H1 (cell line): ENCODE results near the gene SORD. TPM values are rescaled to one million over a fixed set of nuclear protein-coding genes. Genes with fewer than 3 reads are reported as not detected.

Experiments
- CTCF ChIA-PET: fragments of 300-600 bp; sonication (Branson Sonifier 250); formaldehyde crosslinking; loops from one replicate; lab custom pipeline; 2021; ENCODE audit not compliant: partially characterized antibody; lab: Charles Lee
- POLR2A ChIA-PET: fragments of 300-600 bp; sonication (Branson Sonifier 250); formaldehyde crosslinking; loops from one replicate; lab custom pipeline; 2021; ENCODE audit warnings: inconsistent platforms; ENCODE audit not compliant: partially characterized antibody; lab: Charles Lee
- DNase-seq, 2 experiments: peaks; one replicate each; pipeline versions ENCODE4 v3.0.0 to v3.0.0-alpha.2; 2010 to 2022; ENCODE audit warnings: low spot score in 2 of 2, low read depth in 1 of 2, mixed read lengths in 1 of 2
- FAIRE-seq: peaks from 2 replicates; lab custom pipeline; 2011; peaks lifted over from hg19 to GRCh38; lab: Jason Lieb, UNC
- H2AFZ ChIP-seq: 2 replicates; pipeline ENCODE4 v1.8.1; 2012; ENCODE audit warnings: low read length, inconsistent platforms
- H2AK5ac ChIP-seq: 2 replicates; pipeline ENCODE4 v1.6.1; 2013; ENCODE audit warnings: low read depth, low read length
- H2BK120ac ChIP-seq: replicated peaks from 2 replicates; pipeline ENCODE3; 2013; ENCODE audit warnings: low read depth, low read length, inconsistent platforms
- H2BK12ac ChIP-seq: 2 replicates; pipeline ENCODE4 v1.6.1; 2013; ENCODE audit warnings: low read depth, low read length
- H2BK15ac ChIP-seq: 2 replicates; pipeline ENCODE4 v1.6.1; 2013; ENCODE audit warnings: low read length
- H2BK20ac ChIP-seq: 2 replicates; pipeline ENCODE4 v1.6.1; 2013; ENCODE audit warnings: low read length
- H2BK5ac ChIP-seq: 2 replicates; pipeline ENCODE4 v1.6.1; 2013; ENCODE audit warnings: low read depth, low read length
- H3K14ac ChIP-seq: 2 replicates; pipeline ENCODE4 v1.6.1; 2013; ENCODE audit warnings: inconsistent platforms; ENCODE audit not compliant: insufficient read length
- H3K18ac ChIP-seq: 2 replicates; pipeline ENCODE4 v1.6.1; 2013; ENCODE audit warnings: low read length; ENCODE audit errors: extremely low read depth
- H3K23ac ChIP-seq: 2 replicates; pipeline ENCODE4 v1.6.1; 2013; ENCODE audit warnings: inconsistent platforms; ENCODE audit not compliant: insufficient read length
- H3K23me2 ChIP-seq: 2 replicates; pipeline ENCODE4 v1.6.1; 2013; ENCODE audit warnings: low read depth, low read length
- H3K27ac ChIP-seq: 2 replicates; pipeline ENCODE4 v1.6.1; 2011; ENCODE audit warnings: low read depth, low read length, inconsistent platforms
- H3K27me3 ChIP-seq, 4 experiments: replicated peaks in 1 of 4; 1 replicate in 1 of 4; 2 replicates in 3 of 4; pipeline versions ENCODE4 v1.6.1 to v1.8.1; 2011 to 2013; ENCODE audit warnings: low read length in 3 of 4, mild to moderate bottlenecking in 3 of 4, inconsistent platforms in 2 of 4, mixed read lengths in 2 of 4, moderate library complexity in 1 of 4; ENCODE audit not compliant: control insufficient read depth in 3 of 4, insufficient read depth in 3 of 4; ENCODE audit errors: extremely low read depth in 1 of 4
- H3K36me3 ChIP-seq, 4 experiments: 2 replicates each; pipeline versions ENCODE4 v1.6.1 to v1.8.1; 2011 to 2013; ENCODE audit warnings: mild to moderate bottlenecking in 4 of 4, low read length in 3 of 4, moderate library complexity in 2 of 4, control low read depth in 1 of 4, inconsistent platforms in 1 of 4; ENCODE audit not compliant: insufficient read depth in 4 of 4, control insufficient read depth in 2 of 4
- H3K4ac ChIP-seq: replicated peaks from 2 replicates; pipeline ENCODE3; 2013; ENCODE audit warnings: low read length, low read depth, mixed read lengths, inconsistent platforms; ENCODE audit not compliant: insufficient read length
- H3K4me1 ChIP-seq, 4 experiments: replicated peaks in 1 of 4; 1 replicate in 1 of 4; 2 replicates in 3 of 4; pipeline versions ENCODE4 v1.6.1 to v1.8.1; 2011 to 2013; ENCODE audit warnings: low read length in 3 of 4, inconsistent platforms in 2 of 4, mixed read lengths in 1 of 4; ENCODE audit not compliant: insufficient read depth in 4 of 4, control insufficient read depth in 3 of 4
- H3K4me2 ChIP-seq, 2 experiments: 2 replicates each; pipeline versions ENCODE4 v1.6.1 to v1.8.1; 2011 to 2013; ENCODE audit warnings: low read depth in 2 of 2, low read length in 2 of 2, control low read depth in 1 of 2, inconsistent platforms in 1 of 2, mild to moderate bottlenecking in 1 of 2; ENCODE audit not compliant: insufficient read depth in 1 of 2
- H3K4me3 ChIP-seq, 4 experiments: fragments of 200-600, 300-600 bp in 1 of 4; sonication (generic), shearing (Covaris generic), sonication (Bioruptor Twin) in 1 of 4; 2 replicates each; pipeline versions ENCODE4 v1.5.1 to v1.8.1; 2011 to 2016; ENCODE audit warnings: low read length in 4 of 4, low read depth in 3 of 4, control low read depth in 2 of 4, inconsistent platforms in 2 of 4, mild to moderate bottlenecking in 2 of 4, mixed read lengths in 1 of 4, moderate library complexity in 1 of 4; ENCODE audit not compliant: insufficient read depth in 2 of 4; ENCODE audit errors: extremely low read depth in 1 of 4
- H3K56ac ChIP-seq: replicated peaks from 2 replicates; pipeline ENCODE3; 2013; ENCODE audit warnings: low read depth, mild to moderate bottlenecking, mixed read lengths, low read length, inconsistent platforms; ENCODE audit not compliant: insufficient read length
- H3K79me1 ChIP-seq: 2 replicates; pipeline ENCODE4 v1.6.1; 2013; ENCODE audit warnings: low read depth, low read length, control low read depth
- H3K79me2 ChIP-seq, 2 experiments: 2 replicates each; pipeline versions ENCODE4 v1.6.1 to v1.8.1; 2012 to 2013; ENCODE audit warnings: low read length in 2 of 2, mild to moderate bottlenecking in 2 of 2, inconsistent platforms in 1 of 2; ENCODE audit not compliant: insufficient read depth in 2 of 2, control insufficient read depth in 1 of 2
- H3K9ac ChIP-seq, 4 experiments: replicated peaks in 1 of 4; 1 replicate in 1 of 4; 2 replicates in 3 of 4; pipeline versions ENCODE4 v1.6.1 to v1.8.1; 2011 to 2013; ENCODE audit warnings: low read depth in 3 of 4, low read length in 3 of 4, control low read depth in 2 of 4, mild to moderate bottlenecking in 2 of 4, moderate library complexity in 2 of 4, inconsistent platforms in 1 of 4; ENCODE audit errors: extremely low read depth in 1 of 4
- H3K9me3 ChIP-seq, 2 experiments: 2 replicates each; pipeline versions ENCODE4 v1.6.1 to v1.8.1; 2012 to 2013; ENCODE audit warnings: mild to moderate bottlenecking in 2 of 2, moderate library complexity in 2 of 2, control low read depth in 1 of 2, inconsistent platforms in 1 of 2, low read depth in 1 of 2, low read length in 1 of 2, mixed read lengths in 1 of 2; ENCODE audit not compliant: insufficient read depth in 2 of 2
- H4K20me1 ChIP-seq, 2 experiments: replicated peaks in 1 of 2; 2 replicates each; pipeline versions ENCODE3 to v1.8.1; 2011 to 2013; ENCODE audit warnings: inconsistent platforms in 2 of 2, low read length in 2 of 2, mild to moderate bottlenecking in 1 of 2; ENCODE audit not compliant: insufficient read depth in 2 of 2, control insufficient read depth in 1 of 2
- H4K5ac ChIP-seq: 2 replicates; pipeline ENCODE4 v1.6.1; 2013; ENCODE audit warnings: low read length, low read depth, mixed read lengths, inconsistent platforms; ENCODE audit not compliant: insufficient read length
- H4K8ac ChIP-seq: 2 replicates; pipeline ENCODE4 v1.8.0; 2013; ENCODE audit warnings: mild to moderate bottlenecking, moderate library complexity, low read length, inconsistent platforms; ENCODE audit not compliant: insufficient read depth; ENCODE audit errors: extremely low read depth
- H4K91ac ChIP-seq: replicated peaks from 2 replicates; pipeline ENCODE3; 2013; ENCODE audit warnings: low read length, mixed read lengths, inconsistent platforms; ENCODE audit not compliant: insufficient read length
- CBX8 ChIP-seq: fragments of 300-800, 300-1000 bp; sonication (generic); IDR thresholded peaks from 2 replicates; pipeline ENCODE4 v1.7.1; 2016; ENCODE audit warnings: low read depth, low read length, borderline replicate concordance
- CEBPB ChIP-seq: IDR thresholded peaks from 2 replicates; pipeline ENCODE4 v1.6.1; 2012; ENCODE audit warnings: low read depth, low read length
- CREB1 ChIP-seq: IDR thresholded peaks from 2 replicates; pipeline ENCODE4 v1.6.1; 2012; ENCODE audit warnings: inconsistent platforms
- FOSL1 ChIP-seq: IDR thresholded peaks from 2 replicates; pipeline ENCODE4 v1.6.1; 2011; ENCODE audit warnings: mild to moderate bottlenecking, low read depth, low read length, moderate library complexity; ENCODE audit not compliant: insufficient read depth
- GABPA ChIP-seq: IDR thresholded peaks from 2 replicates; pipeline ENCODE4 v1.6.1; 2011; ENCODE audit warnings: mild to moderate bottlenecking, low read length, moderate library complexity, borderline replicate concordance; ENCODE audit not compliant: insufficient read depth
- PHF8 ChIP-seq: fragments of 200-600 bp; sonication (generic); conservative IDR thresholded peaks from 2 replicates; pipeline ENCODE4 v1.7.1; 2012; ENCODE audit warnings: low read depth, mild to moderate bottlenecking, inconsistent platforms, low read length, moderate library complexity
- RAD21 ChIP-seq, 2 experiments: IDR thresholded peaks in 1 of 2; conservative IDR thresholded peaks in 1 of 2; 2 replicates each; pipeline ENCODE4 v1.6.1; 2011; ENCODE audit warnings: low read depth in 2 of 2, low read length in 2 of 2, improper control_type of control experiment in 1 of 2, inconsistent platforms in 1 of 2, mild to moderate bottlenecking in 1 of 2, moderate library complexity in 1 of 2
- RNF2 ChIP-seq: fragments of 200-900, 300-1000 bp; sonication (generic); IDR thresholded peaks from 2 replicates; pipeline ENCODE4 v1.7.1; 2016; ENCODE audit warnings: borderline replicate concordance, low read depth, mild to moderate bottlenecking, antibody characterized with exemption, low read length; ENCODE audit not compliant: poor library complexity, severe bottlenecking; ENCODE audit errors: missing control alignments
- TEAD4 ChIP-seq: IDR thresholded peaks from 2 replicates; pipeline ENCODE4 v1.6.1; 2012; ENCODE audit warnings: low read depth, low read length, inconsistent platforms, mixed read lengths
- YY1 ChIP-seq: IDR thresholded peaks from 2 replicates; pipeline ENCODE4 v1.6.1; 2011; ENCODE audit warnings: low read depth, mild to moderate bottlenecking, low read length
- WGBS, 2 experiments: shearing (Covaris generic) in 1 of 2; methylation state at CpG; one replicate each; pipeline versions ENCODE4 v1.1.6 to v1.1.7; 2013 to 2015; ENCODE audit warnings: low lambda C conversion rate in 2 of 2, mixed read lengths in 2 of 2, inconsistent platforms in 1 of 2, low coverage in 1 of 2, missing lambda C conversion rate in 1 of 2; ENCODE audit not compliant: insufficient replicate concordance in 2 of 2, insufficient coverage in 1 of 2, insufficient read length in 1 of 2; ENCODE audit errors: extremely low coverage in 1 of 2, missing lambda C conversion rate in 1 of 2; 5-methylcytosine and 5-hydroxymethylcytosine counted together
- polyA plus RNA-seq, 7 experiments: library from polyadenylated mRNA; depleted of rRNA in 3 of 7; stranded (reverse) in 5 of 7; unstranded in 2 of 7; fragments of >200 nt in 5 of 7; fragments of 200-250 nt in 2 of 7; gene quantifications; 1 replicate in 5 of 7; 2 replicates in 1 of 7; 4 replicates in 1 of 7; pipeline versions ENCODE4 v1.2.1 to v1.2.3, GENCODE V29; 2011 to 2013; ENCODE audit warnings: missing spikeins in 2 of 7, mixed read lengths in 2 of 7
- total RNA-seq: library from RNA; stranded (reverse); fragmentation: NEBNext Ultra II Directional; extraction: Animal tissue kit (Norgen Biotek cat#: 25700); gene quantifications from 2 replicates; pipeline ENCODE4 v1.2.1, GENCODE V29; 2021
- TF ChIP-seq, protein P1 (sequence below): IDR thresholded peaks from 2 replicates; pipeline ENCODE4 v1.6.1; 2011; ENCODE audit warnings: low read length, improper control_type of control experiment

SORD gene
- total and polyA plus RNA-seq, 2 of the 8 experiments (the other 6 are each of a cell fraction or from before 2014, with no cell fraction given) = 52.6 to 75.8 TPM

- Histone ChIP-seq H2AK5ac (peak overlapping the region; percentile 45; the same call in 1 of the 2 replicates), H4K5ac (no peak overlapping the region), H3K4ac (no peak overlapping the region), H3K14ac (no peak overlapping the region), H3K27ac (no peak overlapping the region), H4K91ac (no peak overlapping the region), H3K79me1 (no peaks in the 10 kb centered on the region), H2BK5ac (0 out of 2 replicates have a peak overlapping the region, but pooled peaks have one; percentile 8), H3K4me1 (peaks cover 0 to 14% (median 9%) of the 10 kb centered on the region in 4 experiments; a peak in 5 of 7 replicates), H3K9ac (no peak overlapping the region), H4K20me1 (peaks cover 3 to 11% of the 10 kb centered on the region in 2 experiments), H3K18ac (no peak overlapping the region), H2BK120ac (no peak overlapping the region), H2AFZ (no peak overlapping the region), H2BK20ac (no peak overlapping the region), H3K23ac (no peak overlapping the region), H3K9me3 (no peaks in the 10 kb centered on the region; a peak in 1 of 4 replicates), H3K4me2 (no peak overlapping the region), H2BK15ac (no peak overlapping the region), H3K56ac (no peak overlapping the region), H3K36me3 (peaks cover 0 to 3% (median 0%) of the 10 kb centered on the region in 4 experiments; a peak in 1 of 8 replicates), H3K23me2 (peaks cover 4% of the 10 kb centered on the region; the same call in 1 of the 2 replicates), H4K8ac (no peak overlapping the region), H3K79me2 (no peaks in the 10 kb centered on the region), H3K27me3 (peaks cover 35 to 50% (median 41%) of the 10 kb centered on the region in 4 experiments), H3K4me3 (no peak overlapping the region), H2BK12ac (no peak overlapping the region)
- no peak for DNase-seq
- FAIRE-seq = no peak
- POLR2A ChIA-PET = no interaction called here
- CTCF ChIA-PET = interaction anchor here (3.3 kb wide), 1 partner anchor 10 kb away, joined by 22 read pairs; no protein-coding TSS in a partner anchor
- WGBS, 2 experiments = 93% methylated on average over 10 of the region's 10 CpGs; no CpG with 5 or more reads in 1 of the 2 experiments
- TF ChIP-seq RAD21 (IDR thresholded peaks at IDR 0.05 in 1 of 2, conservative IDR thresholded peaks at IDR 0.05 in 1 of 2; ENCODE audit: low read depth in 2 of 2, low read length in 2 of 2) = no peak
- TF ChIP-seq, protein P1, sequence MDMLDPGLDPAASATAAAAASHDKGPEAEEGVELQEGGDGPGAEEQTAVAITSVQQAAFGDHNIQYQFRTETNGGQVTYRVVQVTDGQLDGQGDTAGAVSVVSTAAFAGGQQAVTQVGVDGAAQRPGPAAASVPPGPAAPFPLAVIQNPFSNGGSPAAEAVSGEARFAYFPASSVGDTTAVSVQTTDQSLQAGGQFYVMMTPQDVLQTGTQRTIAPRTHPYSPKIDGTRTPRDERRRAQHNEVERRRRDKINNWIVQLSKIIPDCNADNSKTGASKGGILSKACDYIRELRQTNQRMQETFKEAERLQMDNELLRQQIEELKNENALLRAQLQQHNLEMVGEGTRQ = no peak
- TF ChIP-seq FOSL1 = no peak
- TF ChIP-seq TEAD4 = no peak
- no peak for TF ChIP-seq PHF8
- no peak for TF ChIP-seq GABPA
- no peak for TF ChIP-seq CREB1
- TF ChIP-seq CEBPB = no peak
- TF ChIP-seq RNF2 = no peak
- no peak for TF ChIP-seq YY1
- TF ChIP-seq CBX8 = no peak
These were observed 85.1 kb downstream of the SORD start for GRCh38 chr15:45107941-45108630.
